T-helper 1 cell treated with Interleukin-12 subunit alpha and Interleukin-12 subunit beta and Interleukin-4 antibody, amounts not matched to agents 30 μg/mL and 1 μg/mL, for 36 hours (primary cell): Measurements from ENCODE around the gene ZNF385C.

Experiments
- H3K27ac Mint-ChIP-seq: one replicate; pipeline ENCODE4 v1.8.0; 2021; ENCODE audit warnings: mild to moderate bottlenecking, mixed read lengths
- H3K27me3 Mint-ChIP-seq: one replicate; pipeline ENCODE4 v1.8.0; 2021; ENCODE audit warnings: low read depth, mixed read lengths
- H3K36me3 Mint-ChIP-seq: one replicate; pipeline ENCODE4 v1.8.0; 2021; ENCODE audit warnings: low read depth, mixed read lengths
- H3K4me1 Mint-ChIP-seq: one replicate; pipeline ENCODE4 v1.8.0; 2021; ENCODE audit warnings: low read depth, mixed read lengths
- H3K4me3 Mint-ChIP-seq: one replicate; pipeline ENCODE4 v1.8.0; 2021; ENCODE audit warnings: mild to moderate bottlenecking, moderate library complexity, mixed read lengths
- H3K9me3 Mint-ChIP-seq: one replicate; pipeline ENCODE4 v1.8.0; 2021; ENCODE audit warnings: mixed read lengths

The ZNF385C gene

DNA sequence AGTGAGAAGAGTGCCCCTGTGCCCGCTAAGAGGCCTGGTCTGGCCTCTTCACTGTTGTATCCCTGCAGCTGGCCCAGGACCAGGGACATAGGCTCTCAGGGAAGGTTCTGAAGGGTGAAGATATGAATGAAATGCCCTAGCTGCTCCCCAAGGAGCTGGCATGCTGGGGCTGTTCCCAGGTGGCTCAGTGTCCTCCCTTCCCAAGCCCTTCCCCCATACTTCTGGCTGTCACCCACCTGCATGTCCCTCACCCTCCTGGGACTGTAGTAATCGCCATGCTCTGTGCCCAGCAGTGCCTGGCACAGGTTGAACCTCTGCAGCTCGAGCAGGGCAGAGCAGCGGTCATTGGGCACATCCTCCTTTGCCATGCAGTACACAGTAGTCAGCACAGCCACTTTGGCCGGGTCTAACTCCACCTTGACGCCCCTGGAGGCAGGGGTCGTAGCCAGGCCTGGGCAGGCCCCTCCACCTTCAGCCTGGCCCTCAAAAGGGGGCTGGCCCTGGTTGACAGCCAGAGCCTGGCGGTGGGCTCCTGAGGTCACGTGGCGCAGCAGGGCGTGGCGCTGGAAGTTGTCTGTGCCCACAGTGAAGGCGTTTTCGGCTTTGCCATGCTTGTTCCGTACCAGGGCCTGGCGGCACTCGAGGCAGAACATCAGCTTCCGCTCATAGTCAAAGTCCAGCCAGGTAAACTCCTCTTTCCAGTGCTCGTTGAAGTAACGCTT lies 55.5 kb downstream of the ZNF385C start:
- H3K27ac Mint-ChIP-seq, result no peak overlapping the region
- no peak overlapping the region for H3K4me3 Mint-ChIP-seq
- no peaks in the 10 kb centered on the region for H3K36me3 Mint-ChIP-seq
- no peaks in the 10 kb centered on the region for H3K4me1 Mint-ChIP-seq
- H3K27me3 Mint-ChIP-seq, result peaks cover 11% of the 10 kb centered on the region
- H3K9me3 Mint-ChIP-seq, result no peaks in the 10 kb centered on the region

DNA sequence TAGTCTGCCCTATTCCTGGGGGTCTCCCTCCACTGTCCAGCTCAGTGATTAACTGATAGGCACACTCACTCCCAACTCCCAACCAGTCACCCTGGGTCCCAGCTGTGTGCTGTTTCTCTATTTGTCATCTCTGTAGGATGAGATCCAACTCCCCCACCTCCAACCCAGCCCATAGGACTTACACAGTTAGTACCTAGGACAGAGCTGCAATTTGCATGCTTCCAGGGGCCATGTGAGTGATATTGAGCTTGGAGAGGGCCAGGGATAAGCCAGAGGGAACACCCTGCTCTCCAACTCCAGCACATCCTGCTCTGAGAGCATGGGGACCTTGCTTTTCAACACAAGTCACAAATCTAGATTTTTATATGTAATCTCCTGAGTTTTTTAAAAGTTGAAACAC lies 56.7 kb downstream of the ZNF385C start:
- Mint-ChIP-seq H3K27me3 (peaks cover 11% of the 10 kb centered on the region), H3K4me1 (no peaks in the 10 kb centered on the region), H3K4me3 (no peak overlapping the region), H3K36me3 (no peaks in the 10 kb centered on the region), H3K9me3 (no peaks in the 10 kb centered on the region), H3K27ac (no peak overlapping the region)

DNA sequence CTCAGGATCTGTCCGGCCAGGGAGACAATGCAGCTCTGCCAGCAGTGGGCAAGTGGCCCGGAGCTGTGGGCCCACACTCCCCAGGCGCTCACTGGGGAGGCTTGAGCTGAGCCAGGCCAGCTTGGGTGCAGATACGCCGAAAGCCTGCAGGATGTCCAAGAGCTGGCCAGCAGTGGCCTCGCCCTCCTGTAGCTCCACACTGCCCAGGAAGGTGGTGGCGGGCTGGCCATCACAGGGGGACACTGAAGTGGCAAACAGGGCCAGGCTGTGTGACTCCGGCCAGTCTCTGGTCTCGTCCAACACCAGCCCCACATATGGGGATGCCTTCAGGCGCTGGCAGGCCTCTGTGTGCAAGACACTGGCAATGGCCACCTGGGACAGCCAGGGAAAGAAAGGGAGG lies 57.5 kb downstream of the ZNF385C start:
- Mint-ChIP-seq H3K27me3 (peaks cover 9% of the 10 kb centered on the region), H3K27ac (no peak overlapping the region), H3K4me3 (no peak overlapping the region), H3K36me3 (no peaks in the 10 kb centered on the region), H3K9me3 (no peaks in the 10 kb centered on the region), H3K4me1 (no peaks in the 10 kb centered on the region)

DNA sequence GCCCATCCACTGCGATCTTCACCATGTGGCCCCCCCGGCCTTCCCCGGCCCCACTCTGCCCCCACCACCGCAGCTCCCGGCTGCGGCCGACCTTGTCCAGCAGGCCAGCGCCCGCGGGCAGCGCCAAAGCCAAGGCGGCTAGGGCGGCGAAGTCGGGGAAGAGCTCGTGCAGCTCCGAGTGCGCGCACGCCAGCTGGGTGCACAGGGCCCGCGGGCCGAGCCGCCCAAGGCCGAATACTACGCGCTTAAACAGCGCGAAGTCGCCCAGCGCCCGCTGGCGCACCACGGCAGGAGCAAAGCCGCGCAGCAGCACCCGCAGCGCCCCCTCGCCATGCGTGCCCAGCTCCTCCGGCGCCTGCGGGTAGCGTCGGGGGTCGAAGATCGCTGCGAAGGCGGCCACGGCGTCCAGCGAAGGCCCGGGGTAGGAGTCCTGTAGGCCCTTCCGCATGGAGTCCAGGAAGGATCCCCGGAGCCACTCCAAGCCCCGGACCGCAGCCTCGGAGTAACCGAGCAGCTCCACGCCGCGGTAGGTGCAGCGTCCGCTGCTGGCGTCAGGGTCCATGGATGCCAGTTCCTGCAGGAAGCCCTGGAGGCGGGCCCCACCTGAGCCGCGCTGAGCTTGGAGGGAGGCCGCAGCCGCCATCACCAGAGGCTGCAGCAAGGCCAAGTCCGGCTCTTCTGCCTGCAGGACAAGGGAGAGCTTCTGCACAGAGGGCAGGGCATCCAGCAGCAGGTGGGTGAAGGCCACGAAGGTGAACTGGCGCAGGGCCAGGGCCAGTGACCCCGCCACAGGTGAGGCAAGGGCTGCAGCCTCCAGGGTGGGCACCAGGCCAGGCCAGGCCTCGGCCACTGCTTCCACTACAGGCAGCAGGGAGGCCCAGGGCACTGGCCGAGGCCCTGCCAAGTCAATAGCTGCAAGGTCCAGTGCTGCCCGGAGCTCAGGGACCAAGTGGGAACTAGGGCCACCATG lies 58.2 kb downstream of the ZNF385C start:
- Mint-ChIP-seq H3K4me3 (no peak overlapping the region), H3K27me3 (peaks cover 5% of the 10 kb centered on the region), H3K9me3 (no peaks in the 10 kb centered on the region), H3K36me3 (no peaks in the 10 kb centered on the region), H3K4me1 (no peaks in the 10 kb centered on the region), H3K27ac (no peak overlapping the region)

DNA sequence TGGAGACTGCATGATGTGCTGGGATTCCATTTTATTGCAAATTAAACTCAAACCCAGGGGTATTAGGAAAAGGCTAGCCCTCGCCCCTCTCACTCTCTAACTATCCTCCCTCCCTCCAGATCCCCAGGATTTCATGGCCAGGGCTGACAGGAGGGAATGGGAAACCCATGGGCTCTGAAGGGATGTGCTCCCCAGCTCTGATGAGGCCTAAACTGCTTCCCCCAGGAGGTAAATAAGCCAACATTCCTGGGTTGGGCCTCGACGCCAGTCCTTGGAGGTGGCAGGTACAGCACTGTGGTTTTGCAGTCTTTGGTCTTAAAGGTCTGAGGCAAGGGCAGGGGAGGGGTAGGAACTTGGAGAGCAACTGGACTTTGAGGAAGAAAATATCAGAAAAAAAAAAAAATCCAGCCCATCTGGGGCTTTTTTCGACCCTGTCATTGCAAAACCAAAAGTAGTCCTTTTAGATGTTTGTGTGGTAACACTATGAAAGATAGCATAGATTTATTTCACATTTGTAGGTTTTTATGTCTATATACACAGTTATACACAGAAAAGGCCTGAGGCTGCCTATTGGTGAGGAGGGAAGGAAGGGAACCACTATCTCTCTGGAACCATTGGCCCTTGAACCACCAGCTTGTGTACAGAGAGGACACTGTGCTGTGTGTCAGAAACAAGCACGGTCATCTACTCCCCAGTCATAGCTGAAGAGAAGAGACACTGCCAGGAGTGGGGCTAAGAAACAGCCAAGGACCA lies 59.9 kb downstream of the ZNF385C start:
- Mint-ChIP-seq H3K9me3 (no peaks in the 10 kb centered on the region), H3K27me3 (peaks cover 5% of the 10 kb centered on the region), H3K36me3 (no peaks in the 10 kb centered on the region), H3K4me1 (peaks cover 8% of the 10 kb centered on the region), H3K4me3 (no peak overlapping the region), H3K27ac (peak overlapping the region; percentile 15)

DNA sequence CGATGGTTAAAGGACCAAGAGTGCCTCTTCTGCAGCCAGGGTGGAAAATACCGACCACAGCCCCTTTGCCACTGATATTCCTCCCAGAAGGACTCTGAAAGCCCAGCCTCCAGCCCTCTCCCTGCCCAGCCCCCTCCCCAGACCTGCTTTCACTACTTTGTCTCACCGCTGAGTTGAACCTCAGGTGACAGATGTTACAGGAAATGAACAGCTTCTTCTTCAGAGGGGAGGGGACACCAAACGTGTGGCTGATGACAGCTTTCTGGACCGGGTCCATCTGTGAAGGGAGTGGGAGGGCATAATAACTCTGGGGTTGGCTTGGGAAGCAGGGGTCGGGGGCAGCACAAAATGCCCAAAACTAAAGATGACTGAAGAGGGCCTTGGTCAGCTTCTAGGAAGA lies 64.2 kb downstream of the ZNF385C start:
- no peaks in the 10 kb centered on the region for H3K27me3 Mint-ChIP-seq
- peak overlapping the region; percentile 22 for H3K27ac Mint-ChIP-seq
- H3K9me3 Mint-ChIP-seq, result no peaks in the 10 kb centered on the region
- H3K4me3 Mint-ChIP-seq, result no peak overlapping the region
- no peaks in the 10 kb centered on the region for H3K36me3 Mint-ChIP-seq
- peaks cover 8% of the 10 kb centered on the region for H3K4me1 Mint-ChIP-seq

DNA sequence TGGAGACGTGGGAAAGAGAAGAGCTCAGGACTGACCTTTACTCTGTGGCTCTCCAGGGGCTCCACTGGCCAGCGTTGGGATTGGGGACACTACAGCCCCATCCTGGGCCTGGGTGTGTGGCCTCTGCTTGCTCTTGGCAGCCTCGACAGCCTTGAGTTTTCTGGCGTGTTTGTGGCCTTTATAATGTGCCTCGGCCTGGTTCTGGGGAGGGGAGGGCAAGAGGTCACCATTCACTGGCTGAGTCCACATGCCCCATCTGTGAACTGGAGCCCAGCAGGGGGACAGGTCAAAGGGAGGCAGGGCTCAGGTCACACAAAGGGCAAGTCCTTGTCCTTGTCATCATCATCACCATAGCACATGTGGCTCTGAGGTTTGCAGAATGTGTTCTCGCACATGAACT lies 66.7 kb downstream of the ZNF385C start:
- Mint-ChIP-seq H3K27me3 (no peaks in the 10 kb centered on the region), H3K4me3 (no peak overlapping the region), H3K27ac (no peak overlapping the region)

DNA sequence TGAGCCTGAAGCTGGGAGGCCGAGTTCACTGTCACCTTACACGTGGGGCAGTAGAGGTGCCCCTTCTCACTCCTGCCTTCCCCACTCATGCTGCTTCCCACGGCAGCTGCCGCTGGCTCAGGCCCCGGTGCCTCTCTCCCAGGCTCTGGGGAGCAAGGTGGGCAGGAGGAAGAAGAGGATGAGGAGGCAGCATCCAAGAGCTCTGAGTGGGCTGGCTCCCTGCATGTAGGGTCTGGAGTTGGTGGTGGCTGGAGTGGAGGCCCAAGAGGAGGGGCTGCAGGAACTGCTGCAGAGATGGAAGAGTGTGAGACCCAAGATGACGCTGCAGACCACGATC lies 69.5 kb downstream of the ZNF385C start:
- H3K4me1 Mint-ChIP-seq, result peaks cover 11% of the 10 kb centered on the region
- peak overlapping the region; percentile 38 for H3K27ac Mint-ChIP-seq
- no peaks in the 10 kb centered on the region for H3K27me3 Mint-ChIP-seq
- peaks cover 6% of the 10 kb centered on the region for H3K36me3 Mint-ChIP-seq
- H3K9me3 Mint-ChIP-seq, result no peaks in the 10 kb centered on the region
- no peak overlapping the region for H3K4me3 Mint-ChIP-seq

More for the DNA sequence above, 66.7 kb downstream of the ZNF385C start:
- Mint-ChIP-seq H3K9me3 (no peaks in the 10 kb centered on the region), H3K4me1 (peaks cover 12% of the 10 kb centered on the region), H3K36me3 (no peaks in the 10 kb centered on the region)

DNA sequence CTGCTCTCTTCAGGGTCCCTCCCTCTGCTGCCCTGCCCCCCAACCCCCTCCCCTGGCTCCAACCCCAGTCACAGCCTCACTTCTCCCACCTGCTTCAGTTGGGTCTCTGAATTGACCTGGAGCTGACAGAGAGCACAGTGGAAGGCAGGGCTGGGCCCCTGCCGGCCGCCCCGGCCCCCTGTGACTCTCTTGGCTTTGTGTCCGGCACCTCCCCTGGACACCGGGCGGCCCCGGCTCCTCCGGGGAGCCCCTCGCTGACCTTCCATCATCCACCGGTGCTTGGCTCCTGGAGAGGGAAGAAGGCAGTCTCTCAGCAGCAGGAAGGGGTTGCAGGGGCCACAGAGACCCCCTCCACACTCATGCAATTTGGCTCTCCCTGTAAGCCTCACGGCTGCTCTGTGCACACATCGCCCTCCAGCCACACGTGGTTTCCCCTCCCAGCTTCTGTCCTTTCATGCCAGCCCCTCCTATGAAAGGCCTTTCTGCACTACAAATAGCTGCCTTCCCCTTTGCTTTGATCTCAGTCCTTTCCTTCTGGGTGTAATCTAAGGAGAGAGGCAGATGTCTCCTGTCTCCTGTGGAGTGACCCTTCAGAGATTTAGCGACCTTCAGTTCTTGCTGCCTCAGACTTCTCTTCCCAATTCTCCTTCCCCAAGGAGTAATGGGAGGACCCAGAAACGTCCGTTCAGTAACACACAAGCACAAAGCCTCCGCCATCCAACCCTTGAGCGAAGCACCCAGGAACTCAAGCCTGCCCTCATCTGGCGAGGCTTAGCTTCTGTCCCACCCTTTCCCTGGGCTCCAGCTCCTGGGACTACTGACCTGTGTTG lies 70.1 kb downstream of the ZNF385C start:
- Mint-ChIP-seq H3K4me1 (peaks cover 9% of the 10 kb centered on the region), H3K27ac (no peak overlapping the region), H3K9me3 (no peaks in the 10 kb centered on the region)

DNA sequence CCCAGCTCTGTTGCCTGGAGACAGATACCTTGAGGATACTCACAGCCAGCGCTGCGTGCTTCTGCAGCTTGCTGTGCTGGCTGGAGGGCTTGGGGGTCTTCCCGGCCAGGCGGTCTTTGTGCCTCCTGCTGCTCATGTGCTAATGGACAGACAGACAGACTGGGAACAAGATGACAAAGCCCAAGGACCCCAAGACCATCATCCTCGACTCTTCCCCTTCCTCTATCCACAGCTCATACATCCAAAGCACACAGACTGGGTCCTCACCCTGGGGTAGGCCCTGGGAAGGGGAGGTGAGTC lies 70.7 kb downstream of the ZNF385C start:
- H3K27ac Mint-ChIP-seq, result no peak overlapping the region
- no peaks in the 10 kb centered on the region for H3K9me3 Mint-ChIP-seq
- H3K36me3 Mint-ChIP-seq, result peaks cover 8% of the 10 kb centered on the region
- H3K4me1 Mint-ChIP-seq, result peaks cover 9% of the 10 kb centered on the region
- H3K27me3 Mint-ChIP-seq, result no peaks in the 10 kb centered on the region
- H3K4me3 Mint-ChIP-seq, result no peak overlapping the region

More for the DNA sequence above, 70.1 kb downstream of the ZNF385C start:
- H3K4me3 Mint-ChIP-seq, result no peak overlapping the region
- H3K27me3 Mint-ChIP-seq, result no peaks in the 10 kb centered on the region
- H3K36me3 Mint-ChIP-seq, result peaks cover 6% of the 10 kb centered on the region

DNA sequence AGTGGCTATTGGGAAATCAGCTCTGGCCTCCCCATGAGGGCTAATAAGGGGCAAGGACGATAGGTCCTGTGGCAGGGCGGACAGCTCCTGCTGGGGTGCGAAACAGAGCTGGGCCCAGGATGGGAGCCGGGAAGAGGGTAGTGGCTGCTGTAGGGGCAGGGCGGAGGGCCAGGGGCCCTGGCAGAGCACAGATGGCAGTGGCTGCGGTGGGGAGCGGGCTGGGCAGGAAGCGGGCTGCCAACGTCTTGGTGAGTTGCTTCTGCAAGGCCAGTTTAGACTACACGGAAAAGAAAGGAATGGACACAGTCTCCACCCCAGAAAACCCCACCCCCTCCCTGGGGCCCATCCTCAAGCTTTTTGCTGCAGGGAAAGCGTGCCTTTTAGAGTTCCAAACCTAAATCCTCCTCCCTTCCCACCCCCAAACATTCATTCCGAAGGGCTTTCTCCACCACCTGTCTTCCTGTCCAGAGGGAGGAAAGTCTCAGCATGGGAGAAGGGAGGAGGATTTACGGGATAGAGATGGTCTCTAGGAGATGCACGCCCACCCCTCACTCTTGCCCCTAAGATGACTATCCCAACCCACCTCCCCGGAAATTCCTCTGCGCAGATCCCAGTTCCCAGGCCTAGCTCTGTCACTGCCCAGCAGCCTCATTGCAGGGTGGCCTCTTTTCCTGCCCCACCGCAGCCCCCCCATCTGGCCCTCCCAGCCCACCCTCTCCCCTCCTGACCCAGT lies 71.2 kb downstream of the ZNF385C start:
- H3K4me3 Mint-ChIP-seq, result no peak overlapping the region
- H3K27me3 Mint-ChIP-seq, result no peaks in the 10 kb centered on the region
- peaks cover 12% of the 10 kb centered on the region for H3K4me1 Mint-ChIP-seq
- H3K36me3 Mint-ChIP-seq, result peaks cover 12% of the 10 kb centered on the region
- no peaks in the 10 kb centered on the region for H3K9me3 Mint-ChIP-seq
- no peak overlapping the region for H3K27ac Mint-ChIP-seq

DNA sequence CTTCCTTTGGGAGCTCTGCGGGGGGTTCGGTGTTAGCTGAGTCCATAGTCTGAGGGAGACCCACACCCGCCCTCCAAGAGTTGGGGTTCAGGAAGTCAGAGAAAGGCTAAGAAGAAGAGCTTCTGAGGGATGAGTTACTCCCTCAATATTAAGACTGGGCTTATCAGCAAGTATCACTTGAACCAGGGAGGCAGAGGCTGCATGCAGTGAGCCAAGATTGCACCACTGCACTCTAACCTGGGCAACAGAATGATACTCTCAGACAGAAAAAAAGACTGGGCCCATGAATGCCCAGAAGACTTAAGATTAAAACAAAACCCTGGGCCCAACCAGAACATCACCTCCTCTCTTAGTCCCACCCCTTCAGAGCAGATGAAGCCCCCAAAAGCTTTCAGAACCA lies 72.3 kb downstream of the ZNF385C start:
- Mint-ChIP-seq H3K36me3 (peaks cover 15% of the 10 kb centered on the region), H3K27ac (no peak overlapping the region), H3K9me3 (no peaks in the 10 kb centered on the region), H3K27me3 (no peaks in the 10 kb centered on the region), H3K4me1 (peaks cover 19% of the 10 kb centered on the region), H3K4me3 (no peak overlapping the region)

DNA sequence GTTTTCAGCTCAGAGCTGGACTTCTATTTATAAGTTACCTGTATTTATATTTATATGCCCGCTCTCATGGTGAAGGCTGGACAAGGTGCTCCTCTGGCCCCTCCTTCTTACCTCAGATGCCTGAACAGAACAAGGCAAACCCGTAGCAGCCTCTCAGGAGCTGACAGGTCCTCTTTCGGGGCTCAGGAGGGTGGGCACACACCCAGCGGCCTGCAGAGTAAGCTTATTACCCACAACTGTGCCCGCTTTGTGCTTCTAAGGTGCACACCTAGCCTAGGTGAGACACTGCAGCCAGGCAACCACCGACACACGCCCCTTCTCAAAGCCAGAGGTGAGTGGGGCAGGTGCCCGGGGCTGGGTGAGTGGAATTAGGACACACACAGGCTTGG lies 73.1 kb downstream of the ZNF385C start:
- Mint-ChIP-seq H3K4me1 (peaks cover 24% of the 10 kb centered on the region), H3K27ac (no peak overlapping the region), H3K27me3 (no peaks in the 10 kb centered on the region), H3K36me3 (peaks cover 15% of the 10 kb centered on the region), H3K4me3 (no peak overlapping the region), H3K9me3 (no peaks in the 10 kb centered on the region)
